Brain microvascular endothelial cell (primary cell): ENCODE measurements around the gene RRP1B.

Experiments
- DNase-seq: peaks from one replicate; pipeline ENCODE4 v3.0.0-alpha.2; 2020
- H3K27ac ChIP-seq: fragments of 250-450 bp; sonication (Bioruptor Pico); 2 replicates; pipeline ENCODE4 v1.5.1; 2020; ENCODE audit warnings: mild to moderate bottlenecking, moderate library complexity
- H3K27me3 ChIP-seq: fragments of 250-450 bp; sonication (Bioruptor Pico); replicated peaks from 2 replicates; pipeline ENCODE4 v1.5.1; 2020; ENCODE audit warnings: mild to moderate bottlenecking
- H3K36me3 ChIP-seq: fragments of 250-450 bp; sonication (Bioruptor Pico); replicated peaks from 2 replicates; pipeline ENCODE4 v1.5.1; 2020; ENCODE audit warnings: mild to moderate bottlenecking
- H3K4me3 ChIP-seq: 2 replicates; pipeline ENCODE4 v1.5.1; 2011; ENCODE audit warnings: low read depth, mild to moderate bottlenecking, control low read depth, low read length, moderate library complexity
- in situ Hi-C: cut with HindIII; loops from 2 replicates; pipeline ENCODE4 v1.10.0; 2017; ENCODE audit warnings: low sequenced_read_pairs, low pct_ligation_motif_present
- TF ChIP-seq, protein P1 (sequence below): IDR thresholded peaks from 2 replicates; pipeline ENCODE4 v1.5.1; 2011; ENCODE audit warnings: low read depth, mild to moderate bottlenecking, moderate library complexity, low read length, control low read depth, inconsistent platforms; ENCODE audit errors: missing control alignments

RRP1B gene

DNA sequence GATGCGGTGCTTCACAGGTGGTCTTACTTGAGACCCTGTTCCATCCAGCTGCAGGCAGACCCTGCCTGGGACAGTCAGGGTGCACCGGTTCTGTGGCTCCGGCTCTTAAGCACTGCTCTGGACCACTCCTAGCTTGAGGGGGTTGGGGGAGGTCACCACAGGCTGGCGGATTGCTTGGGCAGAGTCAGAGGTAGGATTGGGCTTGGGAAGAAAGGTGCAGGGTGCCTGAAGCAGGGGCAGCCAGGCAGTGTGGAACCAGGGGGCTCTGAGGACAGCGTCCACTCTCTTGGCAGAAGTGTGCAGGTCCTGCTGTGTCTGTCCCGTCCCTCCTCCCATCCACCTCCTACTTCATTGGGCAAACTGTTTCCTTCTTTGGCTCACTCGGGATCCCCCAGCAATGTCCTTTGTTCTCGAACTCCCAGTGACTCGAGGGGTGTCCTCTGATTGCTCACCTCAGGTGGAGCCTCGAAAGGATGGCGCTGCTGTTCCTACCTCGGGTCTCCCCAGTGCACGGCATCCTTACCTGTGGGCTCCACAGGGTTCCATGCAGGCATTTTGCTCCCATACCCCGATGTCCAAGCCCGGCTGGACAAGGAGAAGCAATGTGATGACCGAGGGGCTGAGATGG is 61.3 kb downstream of the RRP1B start:
- no peaks in the 10 kb centered on the region for H3K36me3 ChIP-seq
- H3K27ac ChIP-seq = no peak overlapping the region
- H3K4me3 ChIP-seq = peak overlapping the region; percentile 92
- no peak for DNase-seq
- no peaks in the 10 kb centered on the region for H3K27me3 ChIP-seq
- TF ChIP-seq, protein P1, sequence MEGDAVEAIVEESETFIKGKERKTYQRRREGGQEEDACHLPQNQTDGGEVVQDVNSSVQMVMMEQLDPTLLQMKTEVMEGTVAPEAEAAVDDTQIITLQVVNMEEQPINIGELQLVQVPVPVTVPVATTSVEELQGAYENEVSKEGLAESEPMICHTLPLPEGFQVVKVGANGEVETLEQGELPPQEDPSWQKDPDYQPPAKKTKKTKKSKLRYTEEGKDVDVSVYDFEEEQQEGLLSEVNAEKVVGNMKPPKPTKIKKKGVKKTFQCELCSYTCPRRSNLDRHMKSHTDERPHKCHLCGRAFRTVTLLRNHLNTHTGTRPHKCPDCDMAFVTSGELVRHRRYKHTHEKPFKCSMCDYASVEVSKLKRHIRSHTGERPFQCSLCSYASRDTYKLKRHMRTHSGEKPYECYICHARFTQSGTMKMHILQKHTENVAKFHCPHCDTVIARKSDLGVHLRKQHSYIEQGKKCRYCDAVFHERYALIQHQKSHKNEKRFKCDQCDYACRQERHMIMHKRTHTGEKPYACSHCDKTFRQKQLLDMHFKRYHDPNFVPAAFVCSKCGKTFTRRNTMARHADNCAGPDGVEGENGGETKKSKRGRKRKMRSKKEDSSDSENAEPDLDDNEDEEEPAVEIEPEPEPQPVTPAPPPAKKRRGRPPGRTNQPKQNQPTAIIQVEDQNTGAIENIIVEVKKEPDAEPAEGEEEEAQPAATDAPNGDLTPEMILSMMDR = no peak
- in situ Hi-C loops = no loop called here

DNA sequence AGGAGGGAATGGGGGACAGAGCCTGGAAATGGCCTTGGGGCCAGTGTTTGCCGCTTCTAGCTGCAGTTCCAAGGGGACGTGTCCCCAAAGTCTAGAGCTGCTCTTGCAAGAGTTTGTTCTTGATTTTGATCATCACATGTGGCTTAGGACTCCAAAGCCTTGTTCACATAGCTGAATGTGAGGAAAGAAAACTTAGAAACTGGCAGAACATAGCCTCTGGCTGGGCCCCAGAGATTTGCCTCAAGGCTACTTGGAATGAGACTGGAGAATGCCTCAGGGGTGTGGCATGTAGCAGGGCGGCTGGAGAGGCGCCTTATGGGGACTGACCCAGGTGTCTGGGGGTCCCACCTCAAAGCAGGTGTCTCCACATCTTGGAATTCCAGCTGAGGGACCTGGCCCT is 61.8 kb downstream of the RRP1B start:
- Histone ChIP-seq H3K27me3 (no peaks in the 10 kb centered on the region), H3K4me3 (peak overlapping the region; percentile 92), H3K36me3 (no peaks in the 10 kb centered on the region), H3K27ac (no peak overlapping the region)
- TF ChIP-seq, protein P1 = no peak
- no peak for DNase-seq
- in situ Hi-C loops = no loop called here

DNA sequence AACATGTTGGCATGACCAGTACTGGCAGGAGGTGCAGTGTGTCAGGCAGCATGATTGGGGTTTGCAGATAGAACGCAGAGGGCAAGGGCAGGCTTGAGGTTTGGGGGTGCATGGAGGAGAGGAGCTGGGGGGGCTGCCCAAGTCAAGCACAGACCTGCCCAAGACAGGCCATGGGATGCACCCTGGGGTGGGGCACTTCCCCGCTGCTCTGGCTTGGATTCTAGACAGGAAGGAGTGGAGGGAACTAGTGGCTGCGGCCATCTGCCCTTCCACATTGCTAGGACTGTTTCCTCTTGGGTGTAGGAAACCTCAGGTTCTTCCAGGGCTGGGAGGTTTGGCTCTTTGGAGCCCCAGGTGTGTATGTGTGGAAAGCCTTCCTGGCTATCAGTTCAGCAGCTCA is 62.6 kb downstream of the RRP1B start:
- Histone ChIP-seq H3K27ac (no peak overlapping the region), H3K4me3 (no peak overlapping the region), H3K27me3 (no peaks in the 10 kb centered on the region), H3K36me3 (no peaks in the 10 kb centered on the region)
- no peak for DNase-seq
- in situ Hi-C loops = no loop called here
- TF ChIP-seq, protein P1 = no peak

DNA sequence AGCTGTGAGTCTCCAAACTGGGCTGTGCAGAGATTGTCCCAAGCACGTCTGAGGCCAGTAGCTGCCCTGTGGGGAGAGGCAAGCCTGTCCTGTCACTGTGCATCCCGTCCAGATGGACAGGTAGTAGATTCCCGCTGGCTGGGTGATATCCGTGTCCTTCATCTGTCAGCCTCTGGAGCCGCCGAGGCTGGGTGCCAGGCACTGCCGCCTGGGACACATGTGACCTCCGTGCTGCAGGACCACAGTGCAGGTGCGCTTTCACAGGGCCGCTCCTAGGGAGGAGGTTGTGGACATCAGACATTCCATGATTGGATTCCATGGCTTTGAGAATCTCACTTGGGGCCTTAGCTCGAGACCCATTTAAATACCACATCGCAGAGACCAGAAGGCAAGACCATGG is 64.3 kb downstream of the RRP1B start:
- Histone ChIP-seq H3K4me3 (no peak overlapping the region), H3K27me3 (no peaks in the 10 kb centered on the region), H3K36me3 (no peaks in the 10 kb centered on the region), H3K27ac (no peak overlapping the region)
- DNase-seq = no peak
- TF ChIP-seq, protein P1 = no peak
- in situ Hi-C loops = no loop called here

DNA sequence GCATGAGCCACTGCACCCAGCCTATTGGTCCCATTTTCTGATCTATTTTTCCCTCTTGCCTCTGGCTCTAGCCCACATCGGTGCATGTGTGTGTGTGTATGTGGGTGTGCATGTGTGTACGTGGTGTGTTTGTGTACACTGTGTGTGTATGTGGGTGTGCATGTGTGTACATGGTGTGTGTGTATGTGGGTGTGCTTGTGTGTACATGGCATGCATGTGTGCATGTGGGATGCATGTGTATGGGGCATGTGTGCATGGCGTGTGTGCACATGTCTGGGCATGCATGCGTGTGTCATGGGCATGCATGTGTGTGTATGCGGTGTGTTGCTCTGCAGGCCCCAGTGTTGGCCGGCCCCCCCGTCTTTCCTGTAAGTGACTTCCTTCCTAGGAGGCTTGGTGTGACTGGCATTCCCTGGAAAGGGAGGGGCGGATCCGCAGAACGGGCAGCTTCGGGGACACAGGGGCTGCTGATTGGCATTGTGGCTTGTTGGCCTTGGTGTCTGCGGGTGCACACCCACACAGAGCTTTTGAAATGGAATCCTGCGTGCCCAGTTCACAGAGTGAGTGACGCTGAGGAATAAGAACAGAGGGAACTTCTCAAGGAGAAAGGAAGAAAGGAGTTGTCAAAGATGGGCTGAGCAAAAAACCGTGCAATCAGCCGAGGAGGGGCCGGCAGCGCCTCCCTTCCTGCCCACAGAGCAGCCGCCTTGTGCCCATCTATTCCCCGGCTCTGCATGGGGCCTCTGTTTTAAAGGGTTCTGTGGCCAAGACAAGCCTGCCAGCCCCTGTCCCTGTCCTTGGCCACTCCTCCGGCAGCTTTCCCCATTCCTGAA is 67.5 kb downstream of the RRP1B start:
- H3K27ac ChIP-seq = no peak overlapping the region
- in situ Hi-C loops = no loop called here
- H3K4me3 ChIP-seq = no peak overlapping the region
- no peak for DNase-seq
- no peaks in the 10 kb centered on the region for H3K27me3 ChIP-seq
- TF ChIP-seq, protein P1 = no peak
- no peaks in the 10 kb centered on the region for H3K36me3 ChIP-seq
